22Rv1 (cell line): ENCODE data around the gene UBL5.

Experiments used
- ZFX ChIP-seq: fragments of 450-650 bp; IDR thresholded peaks from 2 replicates; pipeline ENCODE4 v1.6.1; 2017; ENCODE audit warnings: antibody characterized with exemption, borderline replicate concordance
- TF ChIP-seq, protein P1 (sequence below): fragments of 450-650 bp; IDR thresholded peaks from 2 replicates; pipeline ENCODE4 v1.5.1; 2017; ENCODE audit warnings: mild to moderate bottlenecking

DNA sequence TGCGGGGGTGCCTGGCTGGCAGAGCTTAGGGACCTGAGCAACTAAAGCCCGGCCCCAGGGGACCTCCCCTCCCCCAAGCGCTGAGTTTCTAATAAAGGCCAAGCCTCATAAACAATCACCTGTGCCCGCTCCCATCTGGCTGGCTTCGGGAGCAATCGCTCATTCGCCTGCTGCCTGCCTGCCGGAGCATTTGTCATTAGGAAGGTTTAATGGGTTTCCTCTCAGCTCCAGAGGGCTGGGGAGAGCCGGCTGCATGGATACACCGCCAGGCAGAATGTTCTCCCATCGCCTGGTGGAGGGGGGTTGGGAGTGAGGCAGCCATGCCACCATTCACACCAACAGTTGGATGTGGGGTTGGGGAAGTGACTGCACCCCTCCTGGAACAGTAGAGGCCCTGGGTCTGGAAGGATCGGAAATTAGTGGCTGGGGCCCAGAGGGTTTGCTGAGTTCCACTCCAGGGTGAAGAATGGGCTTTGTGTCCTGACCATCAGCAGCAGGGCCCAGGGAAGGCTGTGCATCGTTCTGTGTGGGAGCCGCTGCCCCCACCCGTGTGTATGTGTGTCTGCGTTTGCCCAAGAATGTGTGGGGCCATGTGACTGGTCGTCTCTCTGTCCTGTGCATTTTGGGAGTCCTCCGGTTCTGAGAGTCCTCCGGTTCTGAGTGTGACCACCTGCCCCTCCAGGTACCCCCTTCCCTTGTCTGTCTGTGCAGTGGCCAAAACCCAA lies 22.7 kb downstream of the UBL5 start:
- TF ChIP-seq, protein P1, sequence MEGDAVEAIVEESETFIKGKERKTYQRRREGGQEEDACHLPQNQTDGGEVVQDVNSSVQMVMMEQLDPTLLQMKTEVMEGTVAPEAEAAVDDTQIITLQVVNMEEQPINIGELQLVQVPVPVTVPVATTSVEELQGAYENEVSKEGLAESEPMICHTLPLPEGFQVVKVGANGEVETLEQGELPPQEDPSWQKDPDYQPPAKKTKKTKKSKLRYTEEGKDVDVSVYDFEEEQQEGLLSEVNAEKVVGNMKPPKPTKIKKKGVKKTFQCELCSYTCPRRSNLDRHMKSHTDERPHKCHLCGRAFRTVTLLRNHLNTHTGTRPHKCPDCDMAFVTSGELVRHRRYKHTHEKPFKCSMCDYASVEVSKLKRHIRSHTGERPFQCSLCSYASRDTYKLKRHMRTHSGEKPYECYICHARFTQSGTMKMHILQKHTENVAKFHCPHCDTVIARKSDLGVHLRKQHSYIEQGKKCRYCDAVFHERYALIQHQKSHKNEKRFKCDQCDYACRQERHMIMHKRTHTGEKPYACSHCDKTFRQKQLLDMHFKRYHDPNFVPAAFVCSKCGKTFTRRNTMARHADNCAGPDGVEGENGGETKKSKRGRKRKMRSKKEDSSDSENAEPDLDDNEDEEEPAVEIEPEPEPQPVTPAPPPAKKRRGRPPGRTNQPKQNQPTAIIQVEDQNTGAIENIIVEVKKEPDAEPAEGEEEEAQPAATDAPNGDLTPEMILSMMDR: no peak
- TF ChIP-seq ZFX: no peak
